GM12878 (cell line): Measurements from ENCODE around the gene SNX17.
"Not testable (repeated sequence)": the region's sequence is repeated elsewhere in the genome, so short reads cannot be mapped to it uniquely, and the experiment has no call there.

ENCODE experiments used
- EZH2 ChIP-seq: IDR thresholded peaks from 2 replicates; pipeline ENCODE4 v1.6.1; 2012; ENCODE audit warnings: low read depth, mild to moderate bottlenecking, control low read depth, inconsistent platforms, low read length, borderline replicate concordance; ENCODE audit not compliant: control insufficient read depth
- GABPA ChIP-seq: IDR thresholded peaks from 2 replicates; pipeline ENCODE4 v1.6.1; 2014; ENCODE audit warnings: antibody characterized with exemption, low read depth, mild to moderate bottlenecking, inconsistent platforms
- HDGF ChIP-seq: fragments of 450-650 bp; IDR thresholded peaks from 2 replicates; pipeline ENCODE4 v1.6.1; 2016; ENCODE audit warnings: antibody characterized with exemption
- NFYA ChIP-seq: IDR thresholded peaks from 2 replicates; pipeline ENCODE4 v1.6.1; 2011; ENCODE audit warnings: low read depth, mild to moderate bottlenecking, low read length, improper control_type of control experiment, borderline replicate concordance
- POLR2A ChIP-seq: IDR thresholded peaks from 2 replicates; pipeline ENCODE4 v1.6.1; 2011; ENCODE audit warnings: low read depth, mild to moderate bottlenecking, low read length
- RELA ChIP-seq: fragments of 450-650 bp; IDR thresholded peaks from 2 replicates; pipeline ENCODE4 v1.8.0; 2014; ENCODE audit warnings: borderline replicate concordance; ENCODE audit not compliant: partially characterized antibody
- ZNF217 ChIP-seq: fragments of 450-650 bp; IDR thresholded peaks from 2 replicates; pipeline ENCODE4 v1.6.1; 2017; ENCODE audit warnings: antibody characterized with exemption, mild to moderate bottlenecking
- TF ChIP-seq, protein P1 (sequence below), 3 experiments: IDR thresholded peaks in 2 of 3; conservative IDR thresholded peaks in 1 of 3; 2 replicates each; pipeline ENCODE4 v1.5.1; 2011; ENCODE audit warnings: low read depth in 3 of 3, low read length in 3 of 3, mild to moderate bottlenecking in 3 of 3, control low read depth in 2 of 3, moderate library complexity in 2 of 3, inconsistent platforms in 1 of 3, mixed read lengths in 1 of 3; ENCODE audit not compliant: control insufficient read depth in 2 of 3, insufficient read depth in 1 of 3; ENCODE audit errors: extremely low read depth in 1 of 3
- TF ChIP-seq, protein P2 (sequence below): IDR thresholded peaks from 2 replicates; pipeline ENCODE4 v1.6.1; 2012; ENCODE audit warnings: low read depth, low read length, improper control_type of control experiment
- TF ChIP-seq, protein P3 (sequence below): IDR thresholded peaks from 2 replicates; pipeline ENCODE4 v1.6.1; 2012; ENCODE audit warnings: low read depth, low read length, improper control_type of control experiment
- TF ChIP-seq, protein P4 (sequence below): IDR thresholded peaks from 2 replicates; pipeline ENCODE4 v1.6.1; 2011; ENCODE audit warnings: borderline replicate concordance, low read depth, mild to moderate bottlenecking, moderate library complexity, mixed read lengths, low read length; ENCODE audit not compliant: insufficient read depth; ENCODE audit errors: extremely low read length
- TF ChIP-seq, protein P5 (sequence below): fragments of 150-350 bp; IDR thresholded peaks from 2 replicates; pipeline ENCODE4 v1.6.1; 2016; ENCODE audit warnings: low read depth, low read length

DNA sequence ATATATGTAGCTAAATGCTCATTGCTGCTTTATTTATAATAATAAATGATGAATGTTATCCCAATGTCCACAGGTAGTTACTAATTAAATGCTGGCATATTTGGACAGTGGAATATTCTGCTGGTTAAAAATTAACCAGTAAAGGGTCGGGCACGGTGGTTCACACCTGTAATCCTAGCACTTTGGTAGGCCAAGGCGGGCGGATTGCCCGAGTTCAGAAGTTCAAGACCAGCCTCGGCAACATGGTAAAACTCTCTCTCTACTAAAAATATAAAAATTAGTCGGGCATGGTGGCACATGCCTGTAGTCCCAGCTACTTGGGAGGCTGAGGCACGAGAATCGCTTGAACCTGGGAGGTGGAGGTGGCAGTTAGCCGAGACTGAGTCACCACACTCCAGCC is 54.6 kb downstream of the SNX17 start:
- TF ChIP-seq HDGF, EZH2, NFYA, POLR2A, RELA, GABPA, ZNF217: not testable (repeated sequence)
- TF ChIP-seq, protein P1, sequence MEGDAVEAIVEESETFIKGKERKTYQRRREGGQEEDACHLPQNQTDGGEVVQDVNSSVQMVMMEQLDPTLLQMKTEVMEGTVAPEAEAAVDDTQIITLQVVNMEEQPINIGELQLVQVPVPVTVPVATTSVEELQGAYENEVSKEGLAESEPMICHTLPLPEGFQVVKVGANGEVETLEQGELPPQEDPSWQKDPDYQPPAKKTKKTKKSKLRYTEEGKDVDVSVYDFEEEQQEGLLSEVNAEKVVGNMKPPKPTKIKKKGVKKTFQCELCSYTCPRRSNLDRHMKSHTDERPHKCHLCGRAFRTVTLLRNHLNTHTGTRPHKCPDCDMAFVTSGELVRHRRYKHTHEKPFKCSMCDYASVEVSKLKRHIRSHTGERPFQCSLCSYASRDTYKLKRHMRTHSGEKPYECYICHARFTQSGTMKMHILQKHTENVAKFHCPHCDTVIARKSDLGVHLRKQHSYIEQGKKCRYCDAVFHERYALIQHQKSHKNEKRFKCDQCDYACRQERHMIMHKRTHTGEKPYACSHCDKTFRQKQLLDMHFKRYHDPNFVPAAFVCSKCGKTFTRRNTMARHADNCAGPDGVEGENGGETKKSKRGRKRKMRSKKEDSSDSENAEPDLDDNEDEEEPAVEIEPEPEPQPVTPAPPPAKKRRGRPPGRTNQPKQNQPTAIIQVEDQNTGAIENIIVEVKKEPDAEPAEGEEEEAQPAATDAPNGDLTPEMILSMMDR (IDR thresholded peaks at IDR 0.05 in 2 of 3, conservative IDR thresholded peaks at IDR 0.05 in 1 of 3; ENCODE audit: control insufficient read depth in 2 of 3, extremely low read depth in 1 of 3, insufficient read depth in 1 of 3, low read depth in 3 of 3, low read length in 3 of 3), result not testable (repeated sequence)
- TF ChIP-seq, protein P2, sequence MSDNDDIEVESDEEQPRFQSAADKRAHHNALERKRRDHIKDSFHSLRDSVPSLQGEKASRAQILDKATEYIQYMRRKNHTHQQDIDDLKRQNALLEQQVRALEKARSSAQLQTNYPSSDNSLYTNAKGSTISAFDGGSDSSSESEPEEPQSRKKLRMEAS, result not testable (repeated sequence)
- TF ChIP-seq, protein P3, sequence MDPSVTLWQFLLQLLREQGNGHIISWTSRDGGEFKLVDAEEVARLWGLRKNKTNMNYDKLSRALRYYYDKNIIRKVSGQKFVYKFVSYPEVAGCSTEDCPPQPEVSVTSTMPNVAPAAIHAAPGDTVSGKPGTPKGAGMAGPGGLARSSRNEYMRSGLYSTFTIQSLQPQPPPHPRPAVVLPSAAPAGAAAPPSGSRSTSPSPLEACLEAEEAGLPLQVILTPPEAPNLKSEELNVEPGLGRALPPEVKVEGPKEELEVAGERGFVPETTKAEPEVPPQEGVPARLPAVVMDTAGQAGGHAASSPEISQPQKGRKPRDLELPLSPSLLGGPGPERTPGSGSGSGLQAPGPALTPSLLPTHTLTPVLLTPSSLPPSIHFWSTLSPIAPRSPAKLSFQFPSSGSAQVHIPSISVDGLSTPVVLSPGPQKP, result not testable (repeated sequence)
- TF ChIP-seq, protein P4, sequence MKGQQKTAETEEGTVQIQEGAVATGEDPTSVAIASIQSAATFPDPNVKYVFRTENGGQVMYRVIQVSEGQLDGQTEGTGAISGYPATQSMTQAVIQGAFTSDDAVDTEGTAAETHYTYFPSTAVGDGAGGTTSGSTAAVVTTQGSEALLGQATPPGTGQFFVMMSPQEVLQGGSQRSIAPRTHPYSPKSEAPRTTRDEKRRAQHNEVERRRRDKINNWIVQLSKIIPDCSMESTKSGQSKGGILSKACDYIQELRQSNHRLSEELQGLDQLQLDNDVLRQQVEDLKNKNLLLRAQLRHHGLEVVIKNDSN, result not testable (repeated sequence)
- TF ChIP-seq, protein P5, sequence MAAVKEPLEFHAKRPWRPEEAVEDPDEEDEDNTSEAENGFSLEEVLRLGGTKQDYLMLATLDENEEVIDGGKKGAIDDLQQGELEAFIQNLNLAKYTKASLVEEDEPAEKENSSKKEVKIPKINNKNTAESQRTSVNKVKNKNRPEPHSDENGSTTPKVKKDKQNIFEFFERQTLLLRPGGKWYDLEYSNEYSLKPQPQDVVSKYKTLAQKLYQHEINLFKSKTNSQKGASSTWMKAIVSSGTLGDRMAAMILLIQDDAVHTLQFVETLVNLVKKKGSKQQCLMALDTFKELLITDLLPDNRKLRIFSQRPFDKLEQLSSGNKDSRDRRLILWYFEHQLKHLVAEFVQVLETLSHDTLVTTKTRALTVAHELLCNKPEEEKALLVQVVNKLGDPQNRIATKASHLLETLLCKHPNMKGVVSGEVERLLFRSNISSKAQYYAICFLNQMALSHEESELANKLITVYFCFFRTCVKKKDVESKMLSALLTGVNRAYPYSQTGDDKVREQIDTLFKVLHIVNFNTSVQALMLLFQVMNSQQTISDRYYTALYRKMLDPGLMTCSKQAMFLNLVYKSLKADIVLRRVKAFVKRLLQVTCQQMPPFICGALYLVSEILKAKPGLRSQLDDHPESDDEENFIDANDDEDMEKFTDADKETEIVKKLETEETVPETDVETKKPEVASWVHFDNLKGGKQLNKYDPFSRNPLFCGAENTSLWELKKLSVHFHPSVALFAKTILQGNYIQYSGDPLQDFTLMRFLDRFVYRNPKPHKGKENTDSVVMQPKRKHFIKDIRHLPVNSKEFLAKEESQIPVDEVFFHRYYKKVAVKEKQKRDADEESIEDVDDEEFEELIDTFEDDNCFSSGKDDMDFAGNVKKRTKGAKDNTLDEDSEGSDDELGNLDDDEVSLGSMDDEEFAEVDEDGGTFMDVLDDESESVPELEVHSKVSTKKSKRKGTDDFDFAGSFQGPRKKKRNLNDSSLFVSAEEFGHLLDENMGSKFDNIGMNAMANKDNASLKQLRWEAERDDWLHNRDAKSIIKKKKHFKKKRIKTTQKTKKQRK, result not testable (repeated sequence)
